IMR-90 (cell line): ENCODE data around the gene NCF2. TPM values are rescaled to one million over a fixed set of nuclear protein-coding genes. Genes with fewer than 3 reads are reported as not detected.

ENCODE experiments used
- ATAC-seq: fragments of 200-7000 bp; cut with Tn5 transposase; 2 replicates; pipeline ENCODE4 v1.9.1; 2020; ENCODE audit warnings: low read depth, mild to moderate bottlenecking, moderate library complexity
- BruUV-seq: library from RNA; stranded (reverse); fragments of 400-500 nt; replicated peaks from 2 replicates; lab custom pipeline; 2021; lab: Mats Ljungman, UMichigan
- CTCF ChIA-PET: fragments of 300-600 bp; formaldehyde crosslinking; extraction: SDS; loops from one replicate; lab custom pipeline; 2021; ENCODE audit warnings: antibody characterized with exemption; lab: Yijun Ruan, JAX
- POLR2A ChIA-PET: fragments of 300-600 bp; sonication (Branson Sonifier 250); formaldehyde crosslinking; loops from one replicate; lab custom pipeline; 2022; ENCODE audit warnings: antibody characterized with exemption; ENCODE audit not compliant: unreplicated experiment; lab: Charles Lee
- DNase-seq: peaks from one replicate; pipeline ENCODE4 v3.0.0; 2013
- H2AFZ ChIP-seq: replicated peaks from 2 replicates; pipeline ENCODE3; 2013; ENCODE audit warnings: low read length, mild to moderate bottlenecking; ENCODE audit not compliant: poor library complexity
- H2AK5ac ChIP-seq: 2 replicates; pipeline ENCODE4 v1.6.1; 2013; ENCODE audit warnings: low read depth, low read length, inconsistent platforms
- H2AK9ac ChIP-seq: replicated peaks from 2 replicates; pipeline ENCODE3; 2013; ENCODE audit warnings: mild to moderate bottlenecking, low read depth, low read length, moderate library complexity; ENCODE audit not compliant: poor library complexity
- H2BK120ac ChIP-seq: 2 replicates; pipeline ENCODE4 v1.6.1; 2013; ENCODE audit warnings: low read depth, low read length, inconsistent platforms
- H2BK15ac ChIP-seq: 3 replicates; pipeline ENCODE4 v1.6.1; 2013; ENCODE audit warnings: low read depth, low read length, inconsistent platforms
- H2BK20ac ChIP-seq: 2 replicates; pipeline ENCODE4 v1.6.1; 2013; ENCODE audit warnings: low read depth, mild to moderate bottlenecking, inconsistent platforms, low read length, moderate library complexity
- H2BK5ac ChIP-seq: 2 replicates; pipeline ENCODE4 v1.6.1; 2013; ENCODE audit warnings: mild to moderate bottlenecking, low read depth, low read length, inconsistent platforms; ENCODE audit not compliant: poor library complexity, severe bottlenecking
- H3K14ac ChIP-seq: replicated peaks from 2 replicates; pipeline ENCODE4 v1.6.1; 2013; ENCODE audit warnings: low read depth, low read length, inconsistent platforms
- H3K18ac ChIP-seq: 2 replicates; pipeline ENCODE4 v1.6.1; 2013; ENCODE audit warnings: low read depth, low read length, control low read depth
- H3K23ac ChIP-seq: 2 replicates; pipeline ENCODE4 v1.6.1; 2013; ENCODE audit warnings: low read depth, low read length, inconsistent platforms
- H3K27ac ChIP-seq: 2 replicates; pipeline ENCODE4 v1.5.1; 2013; ENCODE audit warnings: mild to moderate bottlenecking, control low read depth, low read length; ENCODE audit not compliant: insufficient read depth
- H3K27me3 ChIP-seq: 2 replicates; pipeline ENCODE4 v1.6.1; 2013; ENCODE audit warnings: low read length; ENCODE audit not compliant: control insufficient read depth, insufficient read depth
- H3K36me3 ChIP-seq: 2 replicates; pipeline ENCODE4 v1.6.1; 2013; ENCODE audit warnings: low read length, mixed read lengths; ENCODE audit not compliant: control insufficient read depth, insufficient read depth
- H3K4ac ChIP-seq: 2 replicates; pipeline ENCODE4 v1.6.1; 2013; ENCODE audit warnings: low read depth, low read length, inconsistent platforms
- H3K4me1 ChIP-seq: 2 replicates; pipeline ENCODE4 v1.6.1; 2013; ENCODE audit warnings: low read length, mixed read lengths; ENCODE audit not compliant: control insufficient read depth, insufficient read depth
- H3K4me2 ChIP-seq: 2 replicates; pipeline ENCODE4 v1.6.1; 2013; ENCODE audit warnings: low read depth, mild to moderate bottlenecking, control low read depth, low read length, moderate library complexity
- H3K4me3 ChIP-seq: 2 replicates; pipeline ENCODE4 v1.5.1; 2013; ENCODE audit warnings: low read depth, mild to moderate bottlenecking, control low read depth, low read length, moderate library complexity; ENCODE audit not compliant: insufficient read depth
- H3K56ac ChIP-seq: 2 replicates; pipeline ENCODE4 v1.6.1; 2013; ENCODE audit warnings: low read length, inconsistent platforms; ENCODE audit not compliant: insufficient read depth; ENCODE audit errors: extremely low read depth
- H3K79me1 ChIP-seq, 2 experiments: 2 replicates each; pipeline ENCODE4 v1.6.1; 2013; ENCODE audit warnings: low read length in 2 of 2, inconsistent platforms in 1 of 2, low read depth in 1 of 2
- H3K9ac ChIP-seq: 2 replicates; pipeline ENCODE4 v1.6.1; 2013; ENCODE audit warnings: low read depth, low read length, control low read depth
- H3K9me1 ChIP-seq: 2 replicates; pipeline ENCODE4 v1.6.1; 2013; ENCODE audit warnings: low read length, inconsistent platforms; ENCODE audit not compliant: insufficient read depth
- H3K9me3 ChIP-seq: 2 replicates; pipeline ENCODE4 v1.6.1; 2013; ENCODE audit warnings: low read length; ENCODE audit not compliant: control insufficient read depth, insufficient read depth
- H4K20me1 ChIP-seq: 2 replicates; pipeline ENCODE4 v1.6.1; 2013; ENCODE audit warnings: low read length, inconsistent platforms; ENCODE audit not compliant: insufficient read depth
- H4K5ac ChIP-seq: 2 replicates; pipeline ENCODE4 v1.6.1; 2013; ENCODE audit warnings: mild to moderate bottlenecking, low read depth, low read length, control low read depth
- H4K8ac ChIP-seq, 2 experiments: 2 replicates each; pipeline ENCODE4 v1.6.1; 2013; ENCODE audit warnings: low read depth in 2 of 2, low read length in 2 of 2, control low read depth in 1 of 2, inconsistent platforms in 1 of 2
- H4K91ac ChIP-seq: 2 replicates; pipeline ENCODE4 v1.6.1; 2013; ENCODE audit warnings: low read depth, low read length, inconsistent platforms; ENCODE audit not compliant: insufficient read depth
- BHLHE40 ChIP-seq: fragments of 150-350 bp; IDR thresholded peaks from 2 replicates; pipeline ENCODE4 v1.6.1; 2016; ENCODE audit warnings: mild to moderate bottlenecking, low read depth, low read length
- CEBPB ChIP-seq: IDR thresholded peaks from 2 replicates; pipeline ENCODE4 v1.6.1; 2012; ENCODE audit warnings: low read depth, low read length, improper control_type of control experiment
- CHD1 ChIP-seq: IDR thresholded peaks from 2 replicates; pipeline ENCODE4 v1.6.1; 2012; ENCODE audit warnings: low read depth, low read length, improper control_type of control experiment
- CTCF ChIP-seq: conservative IDR thresholded peaks from 2 replicates; pipeline ENCODE4 v1.5.1; 2012; ENCODE audit warnings: mild to moderate bottlenecking, low read depth, low read length, improper control_type of control experiment
- FOS ChIP-seq: fragments of 150-350 bp; IDR thresholded peaks from 2 replicates; pipeline ENCODE4 v1.6.1; 2016; ENCODE audit warnings: low read depth, low read length
- MAFK ChIP-seq: IDR thresholded peaks from 2 replicates; pipeline ENCODE4 v1.6.1; 2012; ENCODE audit warnings: low read depth, low read length, improper control_type of control experiment
- MAZ ChIP-seq: IDR thresholded peaks from 2 replicates; pipeline ENCODE4 v1.6.1; 2012; ENCODE audit warnings: low read depth, mild to moderate bottlenecking, low read length, improper control_type of control experiment, moderate library complexity, borderline replicate concordance
- NFE2L2 ChIP-seq: fragments of 150-350 bp; IDR thresholded peaks from 2 replicates; pipeline ENCODE4 v1.6.1; 2016; ENCODE audit warnings: low read depth, mild to moderate bottlenecking, low read length
- POLR2A ChIP-seq: IDR thresholded peaks from 2 replicates; pipeline ENCODE4 v1.6.1; 2012; ENCODE audit warnings: mild to moderate bottlenecking, low read depth, low read length
- RAD21 ChIP-seq: IDR thresholded peaks from 2 replicates; pipeline ENCODE4 v1.6.1; 2012; ENCODE audit warnings: low read length, improper control_type of control experiment
- RCOR1 ChIP-seq: IDR thresholded peaks from 2 replicates; pipeline ENCODE4 v1.6.1; 2012; ENCODE audit warnings: mild to moderate bottlenecking, low read length, improper control_type of control experiment; ENCODE audit not compliant: insufficient replicate concordance
- RFX5 ChIP-seq: IDR thresholded peaks from 2 replicates; pipeline ENCODE4 v1.8.0; 2012; ENCODE audit warnings: low read depth, mild to moderate bottlenecking, low read length, moderate library complexity
- USF2 ChIP-seq: fragments of 150-350 bp; IDR thresholded peaks from 2 replicates; pipeline ENCODE4 v1.6.1; 2017; ENCODE audit warnings: mild to moderate bottlenecking, antibody characterized with exemption, low read length, low read depth
- WGBS, 2 experiments: methylation state at CpG; one replicate each; pipeline versions ENCODE4 v1.1.5 to v1.1.7; 2013; ENCODE audit warnings: missing lambda C conversion rate in 2 of 2; ENCODE audit not compliant: insufficient read length in 1 of 2; ENCODE audit errors: extremely low coverage in 2 of 2; 5-methylcytosine and 5-hydroxymethylcytosine counted together
- dilution Hi-C: fragments of 300-500 bp; cut with HindIII; formaldehyde crosslinking; loops from one replicate; pipeline ENCODE4 v1.14.3; 2018; ENCODE audit warnings: low sequenced_read_pairs; ENCODE audit not compliant: unreplicated experiment
- in situ Hi-C: fragments of 300-500 bp; cut with MboI; formaldehyde crosslinking; loops from 3 replicates; pipeline ENCODE4 v1.14.3; 2019; ENCODE audit warnings: low sequenced_read_pairs, inconsistent platforms, mixed read lengths
- intact Hi-C: fragments of 100-400 bp; cut with micrococcal nuclease; formaldehyde crosslinking; loops from 2 replicates; pipeline ENCODE4 v1.10.0; 2022
- polyA plus RNA-seq, 3 experiments: library from polyadenylated mRNA; depleted of rRNA; stranded (reverse); fragments of >200 nt; gene quantifications; 2 replicates each; pipeline ENCODE4 v1.2.3, GENCODE V29; 2012; ENCODE audit warnings: low replicate concordance in 1 of 3
- total RNA-seq: library from RNA; depleted of rRNA; stranded (reverse); fragments of >200 nt; gene quantifications from 2 replicates; pipeline ENCODE4 v1.2.3, GENCODE V29; 2012
- TF ChIP-seq, protein P1 (sequence below): fragments of 150-350 bp; IDR thresholded peaks from 2 replicates; pipeline ENCODE4 v1.6.1; 2016; ENCODE audit warnings: low read depth, mild to moderate bottlenecking, low read length, moderate library complexity, borderline replicate concordance

Gene NCF2
- total and polyA plus RNA-seq, 2 of the 4 experiments (the other 2 are of a cell fraction): 3.2 to 4.2 TPM

DNA sequence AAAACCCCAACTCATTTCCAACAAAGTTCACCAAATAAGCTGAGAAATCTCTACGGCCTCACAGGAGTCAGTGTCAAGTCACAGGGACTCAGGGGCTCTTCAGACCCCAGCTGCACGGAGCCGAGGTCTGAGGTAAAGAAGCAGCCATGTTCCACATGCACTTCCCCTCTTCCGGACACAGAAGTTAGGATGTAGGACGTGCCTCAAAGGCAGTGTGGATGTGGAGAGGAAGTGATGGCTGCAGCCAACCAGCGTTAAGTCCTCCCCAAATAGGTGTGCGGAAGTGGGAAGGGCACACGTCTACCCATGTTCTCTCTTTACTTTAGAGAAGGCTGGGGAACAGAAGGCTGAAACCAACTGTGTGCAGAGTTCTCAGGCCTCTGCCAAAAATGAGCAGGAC lies 14.6 kb upstream of the NCF2 start:
- TF ChIP-seq RCOR1: no peak
- no peak for TF ChIP-seq MAZ
- TF ChIP-seq BHLHE40: no peak
- TF ChIP-seq CHD1: no peak
- no peak for TF ChIP-seq POLR2A
- TF ChIP-seq, protein P1, sequence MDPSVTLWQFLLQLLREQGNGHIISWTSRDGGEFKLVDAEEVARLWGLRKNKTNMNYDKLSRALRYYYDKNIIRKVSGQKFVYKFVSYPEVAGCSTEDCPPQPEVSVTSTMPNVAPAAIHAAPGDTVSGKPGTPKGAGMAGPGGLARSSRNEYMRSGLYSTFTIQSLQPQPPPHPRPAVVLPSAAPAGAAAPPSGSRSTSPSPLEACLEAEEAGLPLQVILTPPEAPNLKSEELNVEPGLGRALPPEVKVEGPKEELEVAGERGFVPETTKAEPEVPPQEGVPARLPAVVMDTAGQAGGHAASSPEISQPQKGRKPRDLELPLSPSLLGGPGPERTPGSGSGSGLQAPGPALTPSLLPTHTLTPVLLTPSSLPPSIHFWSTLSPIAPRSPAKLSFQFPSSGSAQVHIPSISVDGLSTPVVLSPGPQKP: no peak
- TF ChIP-seq NFE2L2: no peak
- no peak for TF ChIP-seq RAD21
- no peak for TF ChIP-seq MAFK
- TF ChIP-seq CEBPB: no peak
- no peak for TF ChIP-seq FOS
- TF ChIP-seq RFX5: no peak
- TF ChIP-seq CTCF: no peak
- no peak for TF ChIP-seq USF2
- Histone ChIP-seq H3K79me1 (no peaks in the 10 kb centered on the region; a peak in 1 of 4 replicates), H3K56ac (no peak overlapping the region), H3K4me3 (no peak overlapping the region), H3K9me3 (no peaks in the 10 kb centered on the region), H3K27ac (no peak overlapping the region), H3K4me1 (peaks cover 20% of the 10 kb centered on the region), H3K36me3 (no peaks in the 10 kb centered on the region), H3K18ac (no peak overlapping the region), H2BK20ac (peak overlapping the region; percentile 83; the same call in 1 of the 2 replicates), H4K5ac (no peak overlapping the region), H3K4ac (peak overlapping the region; percentile 48), H3K9me1 (peaks cover 12% of the 10 kb centered on the region; the same call in 1 of the 2 replicates), H3K9ac (no peak overlapping the region), H4K20me1 (no peaks in the 10 kb centered on the region), H3K4me2 (no peak overlapping the region), H3K27me3 (no peaks in the 10 kb centered on the region), H2AK5ac (peak overlapping the region; percentile 98), H3K14ac (0 out of 2 replicates have a peak overlapping the region, but pooled peaks have one; percentile 30), H2BK5ac (no peak overlapping the region), H4K8ac (peak overlapping the region in 1 of 2 experiments; percentile 47; a peak in 1 of 4 replicates), H4K91ac (peak overlapping the region; percentile 19), H2BK120ac (peak overlapping the region; percentile 56), H2AFZ (peak overlapping the region; percentile 40), H3K23ac (no peak overlapping the region), H2BK15ac (peak overlapping the region; percentile 15; the same call in 2 of the 3 replicates), H2AK9ac (peak overlapping the region; percentile 20)
- intact Hi-C loops: loop anchor here (5.0 kb wide), 1 partner anchor 133 kb away; the partner anchor contains the start of gene SMG7
- ATAC-seq (no peak), DNase-seq (no peak)
- ChIA-PET POLR2A (no interaction called here), CTCF (interaction anchor here (0.7 kb wide), 1 partner anchor 314 kb away, joined by 3 read pairs; no protein-coding TSS in a partner anchor)
- in situ Hi-C loops: no loop called here
- no CpG with 5 or more reads among the region's 8 CpGs for WGBS, 2 experiments
- no TSS peak for BruUV-seq
- dilution Hi-C loops: no loop called here
